Measurements from ENCODE around the gene NR6A1. TPM values are rescaled to one million over a fixed set of nuclear protein-coding genes. Genes with fewer than 3 reads are reported as not detected.
A peak's percentile ranks its signal among the peaks of the same experiment; 100 is the strongest.

NR6A1 gene
- total and polyA plus RNA-seq, 2 of the 13 experiments (the other 11 are each of a cell fraction or from before 2014, with no cell fraction given) = 28.1 to 31.5 TPM

DNA sequence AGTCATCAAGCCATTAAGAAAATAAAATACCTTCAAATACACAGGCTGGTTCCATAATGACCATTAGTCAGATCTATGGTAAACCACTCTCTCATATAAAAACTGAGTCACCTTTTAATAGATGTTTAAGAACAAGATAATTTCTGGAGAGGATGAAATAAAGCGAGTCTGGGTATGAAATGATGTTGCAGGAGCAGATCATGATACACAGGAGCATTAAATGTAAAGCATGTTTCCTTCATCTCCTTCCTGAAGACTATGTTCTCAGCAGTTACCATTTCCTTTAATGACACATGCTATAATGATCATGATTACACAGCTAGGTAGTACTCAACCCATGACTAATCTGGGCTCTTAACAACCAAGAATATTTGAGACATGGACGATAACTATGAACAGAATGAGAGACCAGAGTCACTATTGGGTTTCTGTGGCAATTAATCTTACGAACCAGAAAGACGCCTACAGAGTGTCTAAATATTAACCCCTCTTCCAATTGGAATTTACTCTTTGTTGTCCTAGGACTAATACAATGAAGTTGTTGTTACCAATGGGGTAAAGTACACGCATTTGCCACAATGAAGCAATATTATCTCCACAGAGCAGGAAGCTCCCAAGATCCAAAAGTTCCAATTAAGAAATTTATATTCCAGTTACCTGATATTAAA lies 105.6 kb downstream of the NR6A1 start:
- peak; percentile 88 for DNase-seq (ENCODE audit: low spot score)
- POLR2A ChIA-PET = interaction anchor here (1.1 to 2.1 kb wide), 3 partner anchors 11 to 98 kb away, joined by 3 to 6 read pairs (median 3); no protein-coding TSS in a partner anchor
- TF ChIP-seq ZNF383 (CRISPR knock-in tag; IDR thresholded peaks at IDR 0.05; ENCODE audit: borderline replicate concordance) (no peak), ZKSCAN8 (CRISPR knock-in tag; IDR thresholded peaks at IDR 0.05; ENCODE audit: borderline replicate concordance) (no peak), ZNF615 (CRISPR knock-in tag; IDR thresholded peaks at IDR 0.05; ENCODE audit: borderline replicate concordance) (no peak), ZNF567 (CRISPR knock-in tag; IDR thresholded peaks at IDR 0.05; ENCODE audit: borderline replicate concordance) (no peak), FOXA3 (CRISPR knock-in tag; IDR thresholded peaks at IDR 0.05) (peak; percentile 68), ZNF329 (CRISPR knock-in tag; IDR thresholded peaks at IDR 0.05; ENCODE audit: low read depth) (no peak), ZNF639 (CRISPR knock-in tag; conservative IDR thresholded peaks at IDR 0.05) (no peak), ZNF607 (CRISPR knock-in tag; IDR thresholded peaks at IDR 0.05; ENCODE audit: borderline replicate concordance) (no peak), ZNF790 (CRISPR knock-in tag; IDR thresholded peaks at IDR 0.05; ENCODE audit: borderline replicate concordance) (no peak), SMARCE1 (IDR thresholded peaks at IDR 0.05; ENCODE audit: borderline replicate concordance) (no peak), DR1 (CRISPR knock-in tag; IDR thresholded peaks at IDR 0.05) (no peak), ZNF720 (CRISPR knock-in tag; IDR thresholded peaks at IDR 0.05) (no peak), SKI (IDR thresholded peaks at IDR 0.05; ENCODE audit: partially characterized antibody) (peak; percentile 15), ERF (CRISPR knock-in tag; IDR thresholded peaks at IDR 0.05) (no peak)
- TF ChIP-seq, protein P1, sequence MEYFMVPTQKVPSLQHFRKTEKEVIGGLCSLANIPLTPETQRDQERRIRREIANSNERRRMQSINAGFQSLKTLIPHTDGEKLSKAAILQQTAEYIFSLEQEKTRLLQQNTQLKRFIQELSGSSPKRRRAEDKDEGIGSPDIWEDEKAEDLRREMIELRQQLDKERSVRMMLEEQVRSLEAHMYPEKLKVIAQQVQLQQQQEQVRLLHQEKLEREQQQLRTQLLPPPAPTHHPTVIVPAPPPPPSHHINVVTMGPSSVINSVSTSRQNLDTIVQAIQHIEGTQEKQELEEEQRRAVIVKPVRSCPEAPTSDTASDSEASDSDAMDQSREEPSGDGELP (IDR thresholded peaks at IDR 0.05; ENCODE audit: borderline replicate concordance, low read depth) = no peak
- TF ChIP-seq, protein P2, sequence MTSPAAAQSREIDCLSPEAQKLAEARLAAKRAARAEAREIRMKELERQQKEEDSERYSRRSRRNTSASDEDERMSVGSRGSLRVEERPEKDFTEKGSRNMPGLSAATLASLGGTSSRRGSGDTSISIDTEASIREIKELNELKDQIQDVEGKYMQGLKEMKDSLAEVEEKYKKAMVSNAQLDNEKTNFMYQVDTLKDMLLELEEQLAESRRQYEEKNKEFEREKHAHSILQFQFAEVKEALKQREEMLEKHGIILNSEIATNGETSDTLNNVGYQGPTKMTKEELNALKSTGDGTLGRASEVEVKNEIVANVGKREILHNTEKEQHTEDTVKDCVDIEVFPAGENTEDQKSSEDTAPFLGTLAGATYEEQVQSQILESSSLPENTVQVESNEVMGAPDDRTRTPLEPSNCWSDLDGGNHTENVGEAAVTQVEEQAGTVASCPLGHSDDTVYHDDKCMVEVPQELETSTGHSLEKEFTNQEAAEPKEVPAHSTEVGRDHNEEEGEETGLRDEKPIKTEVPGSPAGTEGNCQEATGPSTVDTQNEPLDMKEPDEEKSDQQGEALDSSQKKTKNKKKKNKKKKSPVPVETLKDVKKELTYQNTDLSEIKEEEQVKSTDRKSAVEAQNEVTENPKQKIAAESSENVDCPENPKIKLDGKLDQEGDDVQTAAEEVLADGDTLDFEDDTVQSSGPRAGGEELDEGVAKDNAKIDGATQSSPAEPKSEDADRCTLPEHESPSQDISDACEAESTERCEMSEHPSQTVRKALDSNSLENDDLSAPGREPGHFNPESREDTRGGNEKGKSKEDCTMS (CRISPR knock-in tag; conservative IDR thresholded peaks at IDR 0.05) = no peak
- TF ChIP-seq, protein P3, sequence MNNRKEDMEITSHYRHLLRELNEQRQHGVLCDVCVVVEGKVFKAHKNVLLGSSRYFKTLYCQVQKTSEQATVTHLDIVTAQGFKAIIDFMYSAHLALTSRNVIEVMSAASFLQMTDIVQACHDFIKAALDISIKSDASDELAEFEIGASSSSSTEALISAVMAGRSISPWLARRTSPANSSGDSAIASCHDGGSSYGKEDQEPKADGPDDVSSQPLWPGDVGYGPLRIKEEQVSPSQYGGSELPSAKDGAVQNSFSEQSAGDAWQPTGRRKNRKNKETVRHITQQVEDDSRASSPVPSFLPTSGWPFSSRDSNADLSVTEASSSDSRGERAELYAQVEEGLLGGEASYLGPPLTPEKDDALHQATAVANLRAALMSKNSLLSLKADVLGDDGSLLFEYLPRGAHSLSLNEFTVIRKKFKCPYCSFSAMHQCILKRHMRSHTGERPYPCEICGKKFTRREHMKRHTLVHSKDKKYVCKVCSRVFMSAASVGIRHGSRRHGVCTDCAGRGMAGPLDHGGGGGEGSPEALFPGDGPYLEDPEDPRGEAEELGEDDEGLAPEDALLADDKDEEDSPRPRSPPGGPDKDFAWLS (CRISPR knock-in tag; IDR thresholded peaks at IDR 0.05; ENCODE audit: borderline replicate concordance) = no peak

More for the DNA sequence above, 105.6 kb downstream of the NR6A1 start:
- CTCF ChIA-PET (ENCODE audit: low intra/inter-chr PET ratio, low total read pairs) = no interaction called here
- Histone ChIP-seq H4K20me1 (ENCODE audit: insufficient read depth, low read length) (no peaks in the 10 kb centered on the region), H3K79me2 (ENCODE audit: insufficient read depth, low read length) (peaks cover 40% of the 10 kb centered on the region), H3K27me3 (ENCODE audit: control insufficient read depth in 1 of 2, insufficient read depth in 2 of 2, low read length in 2 of 2) (no peaks in the 10 kb centered on the region), H3K9me3 (ENCODE audit: low read length) (no peaks in the 10 kb centered on the region), H3K27ac (ENCODE audit: extremely low read length, insufficient read depth, low read length) (peak overlapping the region; percentile 84), H3K4me3 (replicated peaks in 1 of 3; ENCODE audit: insufficient read depth in 1 of 3, low read depth in 2 of 3, low read length in 3 of 3) (peak overlapping the region; percentile 16 to 55 (median 20); a peak in 2 of 6 replicates), H3K4me1 (ENCODE audit: insufficient read depth, low read length) (peaks cover 81% of the 10 kb centered on the region), H3K9ac (ENCODE audit: insufficient read depth, low read depth, low read length) (peak overlapping the region; percentile 53), H3K4me2 (ENCODE audit: low read depth, low read length) (peak overlapping the region; percentile 61), H3K36me3 (replicated peaks in 1 of 2; ENCODE audit: control insufficient read depth in 1 of 2, insufficient read depth in 2 of 2, low read length in 2 of 2) (no peaks in the 10 kb centered on the region), H2AFZ (ENCODE audit: low read length) (no peak overlapping the region)
- TSS peak; percentile 74 for BruUV-seq (replicated peaks)
- ATAC-seq = peak; percentile 96
- peak; percentile 28 for FAIRE-seq
- intact Hi-C loops (cut with micrococcal nuclease; ENCODE audit: unreplicated experiment) = no loop called here
- 23% methylated on average over 5 of the region's 5 CpGs for WGBS (ENCODE audit: low lambda C conversion rate)
- in situ Hi-C loops (cut with HindIII; ENCODE audit: extremely low pct_ligation_motif_present, low pct_unique_long_range_greater_than_20kb) = no loop called here
